HepG2 (cell line): ENCODE data around the gene ARFGAP1.

Experiments used
- RAD21 ChIP-seq: fragments of 450-650 bp; formaldehyde crosslinking; IDR thresholded peaks from 2 replicates; pipeline ENCODE4 v1.5.0; 2020; ENCODE audit warnings: mild to moderate bottlenecking
- RFX5 ChIP-seq: IDR thresholded peaks from 2 replicates; pipeline ENCODE4 v1.6.1; 2011; ENCODE audit warnings: low read depth, low read length, improper control_type of control experiment
- ZNF282 ChIP-seq: fragments of 450-650 bp; IDR thresholded peaks from 2 replicates; pipeline ENCODE4 v1.6.1; 2018; ENCODE audit not compliant: partially characterized antibody

DNA sequence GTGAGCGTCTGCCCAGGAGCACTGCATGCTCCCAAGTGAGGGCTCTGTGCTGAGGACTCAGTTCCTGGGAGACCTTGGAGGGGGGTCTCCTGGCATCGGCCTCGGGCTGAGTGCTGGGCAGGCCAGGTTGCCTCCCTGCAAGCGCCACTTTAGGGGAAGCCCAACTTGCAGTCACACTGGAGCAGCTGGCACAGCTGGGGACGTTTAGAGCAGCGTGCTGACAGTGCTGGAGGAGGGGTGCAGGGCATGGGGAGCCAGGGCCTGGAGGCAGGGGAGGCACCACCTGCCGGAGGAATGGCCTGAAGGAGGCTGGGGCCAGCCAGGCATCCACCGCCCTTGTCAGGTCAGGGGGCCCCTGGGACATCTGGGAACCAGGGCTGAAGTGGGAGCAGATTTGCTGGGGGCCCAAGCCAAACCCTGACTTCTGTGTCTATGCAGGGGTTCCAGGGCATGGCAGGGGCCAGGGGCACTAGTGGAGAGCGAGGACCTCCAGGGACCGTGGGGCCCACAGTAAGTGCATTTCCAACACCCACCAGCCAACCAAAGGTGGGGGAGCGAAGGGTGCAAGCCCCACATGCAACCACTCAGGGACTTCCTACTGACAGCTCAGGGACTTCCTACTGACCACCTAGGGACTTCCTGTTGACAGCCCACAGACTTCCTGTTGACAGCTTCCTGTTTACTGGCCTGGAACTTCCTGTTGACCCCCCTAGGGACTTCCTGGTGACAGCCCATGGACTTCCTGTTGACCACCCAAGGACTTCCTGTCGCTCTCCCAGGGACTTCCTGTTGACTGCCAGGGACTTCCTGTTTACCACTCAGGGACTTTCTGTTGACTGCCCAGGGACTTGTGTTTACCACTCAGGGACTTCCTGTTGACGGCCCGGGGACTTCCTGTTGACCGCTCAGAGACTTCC, 54.0 kb downstream of the ARFGAP1 start:
- no peak for TF ChIP-seq ZNF282
- TF ChIP-seq RAD21 (CRISPR knock-in tag): no peak
- TF ChIP-seq RFX5: no peak
